Stimulated activated CD8-positive, alpha-beta memory T cell treated with anti-CD3 and anti-CD28 coated beads, Interleukin-7, amount 100 ng/mL, for 48 hours (primary cell): ENCODE measurements around the gene CUL1.

Experiments used
- DNase-seq, 2 donors: peaks; one replicate each; pipeline ENCODE4 v3.0.0-alpha.2; 2020; ENCODE audit warnings: low read depth in 1 of 2; ENCODE audit errors: extremely low read depth in 1 of 2

Gene CUL1

DNA sequence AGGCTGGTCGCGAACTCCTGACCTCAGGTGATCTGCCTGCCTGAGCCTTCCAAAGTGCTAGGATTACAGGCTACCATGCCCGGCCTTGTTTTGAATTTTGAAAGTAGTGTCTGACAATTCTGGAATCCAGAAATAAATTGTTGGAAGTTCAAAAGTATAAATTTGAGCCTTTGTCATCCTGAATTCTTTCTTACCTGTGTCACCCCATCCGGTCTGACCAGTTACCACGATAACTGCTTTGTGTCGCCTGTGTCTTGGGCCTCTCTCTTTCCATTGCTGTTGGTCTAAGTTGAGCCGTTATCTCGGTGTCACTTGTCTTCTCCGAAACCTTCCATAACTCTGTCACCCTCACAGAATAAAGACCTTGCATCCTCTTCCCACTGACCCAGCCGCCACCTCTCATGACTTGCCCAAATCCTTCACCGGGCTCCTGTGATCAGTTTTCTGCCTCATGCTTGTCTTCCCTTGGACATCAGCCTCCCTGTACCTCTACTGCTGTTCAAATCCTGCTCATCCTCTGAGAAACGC lies 18.6 kb downstream of the CUL1 start:
- DNase-seq = no peak

DNA sequence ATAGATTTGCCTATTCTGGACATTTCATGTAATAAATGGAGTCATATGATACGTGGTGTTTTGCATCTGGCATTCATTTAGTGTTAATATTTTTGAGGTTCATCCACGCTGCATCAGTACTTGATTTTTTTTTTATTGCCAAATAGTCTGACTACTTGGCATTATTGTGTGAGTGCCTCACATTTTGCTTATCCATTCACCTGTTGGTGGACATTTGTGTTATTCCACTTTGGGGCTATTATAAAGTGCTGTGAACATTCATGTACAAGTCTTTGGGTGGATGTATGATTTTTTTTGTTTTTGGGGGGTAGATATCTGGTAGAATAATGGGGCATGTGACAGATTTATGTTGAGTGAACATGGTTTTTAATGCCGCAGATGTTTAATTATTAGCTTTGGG lies 19.7 kb downstream of the CUL1 start:
- DNase-seq = no peak

DNA sequence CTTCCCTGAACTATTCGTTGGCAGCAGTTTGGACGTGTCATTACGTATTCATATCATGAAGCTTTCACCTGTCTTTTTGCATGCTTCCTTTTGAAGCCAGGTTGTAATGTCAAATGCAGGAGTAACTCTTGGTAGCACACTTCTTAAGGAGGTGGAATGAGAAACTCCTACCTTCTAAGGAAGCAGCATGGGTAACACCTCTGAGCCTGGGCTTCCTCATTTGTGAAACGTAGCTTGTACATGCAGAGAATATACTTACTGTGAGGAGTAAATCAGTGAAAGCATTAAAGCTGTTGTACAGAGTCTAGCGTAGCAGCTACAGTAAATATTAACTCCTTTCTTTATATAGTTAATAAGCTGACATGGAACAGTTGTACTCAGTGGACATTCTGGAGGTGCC lies 21.1 kb downstream of the CUL1 start:
- DNase-seq = no peak

DNA sequence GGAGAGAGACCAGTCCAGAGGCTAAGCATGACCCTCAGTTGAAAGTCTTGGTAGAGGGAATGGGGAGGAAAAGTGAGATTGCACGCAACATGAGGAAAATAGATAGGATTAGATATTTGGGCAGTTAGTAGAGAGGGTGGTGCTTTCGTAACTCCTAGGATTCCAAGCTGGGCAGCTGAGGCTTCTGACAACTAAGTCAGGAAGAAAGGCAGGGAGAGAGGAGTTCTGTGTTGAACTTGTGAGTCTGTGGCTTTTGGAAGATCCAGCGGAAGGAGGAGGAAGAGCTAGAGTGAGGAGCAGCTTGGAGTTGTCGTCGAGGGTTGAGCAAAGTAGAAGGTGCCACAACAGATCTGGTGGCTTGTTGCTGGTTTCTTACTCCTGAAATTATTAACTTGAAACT lies 21.8 kb downstream of the CUL1 start:
- DNase-seq = no peak

DNA sequence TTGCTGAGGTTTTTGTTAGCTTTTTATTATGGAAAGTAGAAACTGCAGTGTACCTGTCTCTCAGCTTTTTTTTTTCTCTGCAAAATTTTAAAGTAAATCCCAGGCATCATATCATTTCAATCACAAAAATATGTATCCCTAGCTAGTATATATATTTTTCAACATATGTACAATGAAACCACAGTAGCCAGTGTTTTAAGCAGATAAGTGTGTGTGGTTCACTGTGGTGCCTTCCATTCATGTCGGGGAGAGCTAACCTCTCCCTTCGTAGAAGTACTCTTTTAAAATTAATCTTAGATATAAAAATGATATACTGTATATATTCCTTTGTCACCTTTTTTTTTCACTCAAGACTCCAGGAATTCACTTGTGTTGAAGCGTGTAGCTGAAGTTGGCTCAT lies 22.7 kb downstream of the CUL1 start:
- no peak for DNase-seq

DNA sequence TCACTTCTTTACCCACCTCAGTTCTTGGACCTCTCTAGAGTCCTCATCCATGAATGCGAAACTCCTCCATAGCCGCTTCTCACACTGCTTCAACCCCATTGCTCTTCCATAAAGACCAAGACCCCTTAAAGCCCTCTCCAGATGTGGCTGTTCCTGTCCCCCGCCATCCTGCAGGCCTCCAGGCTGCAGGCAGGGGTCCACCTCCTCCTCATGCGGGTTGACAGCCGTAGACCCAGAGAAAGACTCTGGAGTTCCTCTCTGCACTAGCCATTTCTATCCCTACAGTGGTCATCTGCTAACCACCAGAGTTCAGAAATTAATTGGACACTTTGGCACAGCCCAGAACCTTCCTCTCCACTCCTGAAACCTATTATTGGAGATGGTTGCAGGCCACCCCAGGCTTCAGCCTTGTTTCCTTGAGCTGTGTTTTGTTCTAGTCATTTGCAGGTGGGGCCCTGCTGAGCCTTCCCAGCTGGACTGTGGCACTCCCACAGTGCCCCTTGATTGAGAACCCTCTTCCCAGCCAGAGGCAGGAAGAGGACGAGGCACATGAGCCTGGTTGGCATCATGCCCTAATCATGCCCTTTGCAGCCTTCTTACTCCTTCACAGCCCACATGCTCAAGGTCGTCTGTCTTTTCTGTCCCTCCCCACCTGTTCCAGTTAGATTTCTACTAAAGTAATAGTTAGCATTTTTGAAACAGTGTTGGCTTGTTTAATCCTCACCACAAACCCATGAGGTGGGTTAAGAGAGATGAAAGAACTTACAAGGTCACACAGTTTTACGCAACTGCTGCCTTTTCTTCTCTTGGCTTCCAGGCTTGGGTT lies 23.9 kb downstream of the CUL1 start:
- no peak for DNase-seq

DNA sequence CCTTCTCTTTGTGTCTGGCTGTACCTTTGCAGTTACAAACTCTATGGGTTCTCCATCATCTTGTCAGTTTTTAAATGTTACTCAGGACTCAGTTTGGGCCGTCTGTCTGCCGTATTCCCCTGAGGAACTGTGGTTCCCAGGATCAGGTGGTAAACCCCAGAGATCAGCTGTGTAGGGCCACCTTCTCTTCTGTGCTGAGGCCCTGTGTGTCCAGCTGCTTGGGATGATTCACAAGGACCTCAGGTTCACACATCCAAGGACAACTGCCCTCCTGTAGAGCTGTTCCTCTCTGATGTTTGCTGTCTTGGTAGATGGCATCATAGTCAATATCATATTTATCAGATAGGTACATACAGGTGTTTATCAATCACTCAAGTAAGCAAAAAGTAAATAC lies 24.5 kb downstream of the CUL1 start:
- DNase-seq = no peak

DNA sequence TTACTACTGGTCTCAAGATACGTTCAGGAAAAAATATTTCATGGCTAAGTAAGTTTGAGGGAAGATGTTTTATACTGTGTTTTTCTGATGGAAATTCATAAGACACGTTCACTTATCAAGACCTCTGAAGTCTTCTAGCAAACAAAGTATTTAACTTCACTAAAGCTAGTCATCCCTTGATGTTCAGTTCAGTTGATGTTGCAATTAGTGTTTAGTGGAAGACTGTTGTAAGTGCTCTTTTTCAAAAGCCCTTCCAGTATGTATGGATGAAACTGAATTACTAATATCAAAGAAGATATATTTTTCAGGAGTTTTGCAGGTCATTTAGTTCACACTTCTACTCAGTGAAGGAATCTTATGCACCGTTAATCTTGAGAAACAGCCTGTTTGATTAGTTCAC lies 25.1 kb downstream of the CUL1 start:
- no peak for DNase-seq

DNA sequence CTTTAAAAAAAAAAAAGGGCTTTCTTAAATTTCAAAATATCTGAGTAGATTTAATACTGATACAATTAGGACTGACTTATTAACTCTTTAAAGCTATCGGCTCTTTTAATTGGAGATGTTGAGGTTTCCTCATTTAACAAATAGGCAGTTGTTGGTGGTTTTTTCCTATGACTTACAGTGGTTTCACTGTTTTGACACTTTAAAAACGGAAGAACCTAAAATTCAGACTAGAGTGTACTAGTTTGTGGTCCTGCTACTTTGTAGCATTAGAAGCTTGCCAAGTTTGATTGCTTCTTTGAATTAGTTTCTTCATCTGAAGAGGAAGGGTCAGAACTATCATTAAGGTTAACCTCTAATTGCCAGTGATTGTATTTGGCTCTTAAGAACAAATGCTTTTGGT lies 27.7 kb downstream of the CUL1 start:
- no peak for DNase-seq

DNA sequence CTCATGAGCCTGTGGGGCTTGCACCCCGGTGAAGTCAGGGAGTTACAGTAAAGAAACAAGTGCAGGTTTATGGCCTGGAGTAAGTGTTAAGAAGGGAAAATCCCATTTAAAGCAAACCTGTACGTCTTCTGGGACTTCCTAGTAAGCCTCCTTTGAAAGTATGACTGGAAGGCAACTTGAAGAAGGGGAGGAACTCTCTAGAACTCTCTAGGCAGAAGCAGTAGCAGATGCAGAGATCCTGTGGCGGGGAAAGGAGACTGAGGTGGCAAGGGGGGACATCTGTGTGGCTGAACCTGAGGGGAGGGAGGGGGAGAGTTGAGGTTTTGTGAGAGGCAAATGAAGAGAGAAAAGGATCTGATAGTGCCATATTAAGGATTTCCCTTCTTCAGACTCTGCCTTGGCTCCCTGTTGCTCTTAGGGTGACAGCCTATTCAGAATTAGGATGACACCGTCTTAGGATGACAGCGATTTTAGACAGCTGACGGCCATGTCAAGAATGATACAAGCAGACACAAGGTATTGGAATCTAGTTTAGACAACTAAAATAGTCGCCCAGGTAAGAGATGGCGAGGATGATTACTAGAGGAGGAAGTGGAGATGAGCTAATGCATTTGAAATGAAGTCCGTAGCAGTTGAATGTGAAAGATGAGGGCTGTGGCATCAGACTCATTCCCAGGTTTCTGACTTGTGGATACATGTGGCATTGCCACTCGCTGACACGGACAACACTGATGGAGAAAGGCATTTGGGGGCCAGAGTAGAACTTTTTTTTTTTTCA lies 29.0 kb downstream of the CUL1 start:
- DNase-seq = no peak

DNA sequence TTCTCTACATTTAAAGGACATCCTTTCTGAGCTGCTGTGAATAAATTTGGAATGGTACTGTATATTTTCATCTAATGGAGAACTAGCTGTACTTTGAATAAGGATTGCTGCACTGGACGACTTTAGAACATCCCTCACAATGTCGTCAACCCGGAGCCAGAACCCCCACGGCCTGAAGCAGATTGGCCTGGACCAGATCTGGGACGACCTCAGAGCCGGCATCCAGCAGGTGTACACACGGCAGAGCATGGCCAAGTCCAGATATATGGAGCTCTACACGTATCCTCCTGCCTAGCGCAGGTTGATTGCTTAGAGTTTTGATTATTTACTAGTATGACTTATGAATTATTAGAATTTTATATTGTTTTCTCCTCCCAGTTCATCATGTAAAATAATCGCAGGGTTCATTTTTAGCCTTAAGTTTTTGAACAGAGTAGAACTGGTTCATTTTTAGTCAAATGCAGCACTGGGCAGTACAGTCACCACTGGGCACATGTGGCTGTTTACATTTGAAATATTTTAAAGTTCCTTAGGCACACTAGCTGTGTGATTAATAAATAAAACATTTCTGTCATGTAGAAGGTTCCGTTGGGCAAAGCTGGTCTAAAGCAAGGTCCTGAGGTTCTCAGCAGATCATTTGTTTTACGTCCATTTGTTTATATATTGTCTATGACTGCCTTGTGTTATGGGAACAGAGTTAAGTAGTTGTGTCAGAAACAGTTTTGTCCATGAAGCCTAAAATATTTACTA lies 31.5 kb downstream of the CUL1 start:
- no peak for DNase-seq

DNA sequence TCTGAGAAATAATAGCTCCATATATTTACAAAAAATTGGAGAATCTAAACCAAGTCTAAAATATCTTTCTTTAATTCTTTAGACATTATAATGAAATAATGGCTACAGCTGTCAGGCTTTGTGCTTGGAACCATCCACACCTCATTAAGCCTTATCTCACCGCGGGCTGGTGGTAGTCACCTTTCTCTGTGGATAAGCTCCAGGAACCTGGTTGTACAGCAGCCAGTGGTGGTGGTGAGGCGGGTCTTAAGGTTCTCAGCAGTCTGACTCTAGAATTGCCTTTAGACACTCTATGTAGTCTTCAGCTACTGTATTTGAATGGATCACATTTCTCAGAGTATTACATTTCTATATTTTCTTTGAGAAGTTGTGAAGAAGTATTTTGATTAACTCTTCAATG lies 34.2 kb downstream of the CUL1 start:
- no peak for DNase-seq

DNA sequence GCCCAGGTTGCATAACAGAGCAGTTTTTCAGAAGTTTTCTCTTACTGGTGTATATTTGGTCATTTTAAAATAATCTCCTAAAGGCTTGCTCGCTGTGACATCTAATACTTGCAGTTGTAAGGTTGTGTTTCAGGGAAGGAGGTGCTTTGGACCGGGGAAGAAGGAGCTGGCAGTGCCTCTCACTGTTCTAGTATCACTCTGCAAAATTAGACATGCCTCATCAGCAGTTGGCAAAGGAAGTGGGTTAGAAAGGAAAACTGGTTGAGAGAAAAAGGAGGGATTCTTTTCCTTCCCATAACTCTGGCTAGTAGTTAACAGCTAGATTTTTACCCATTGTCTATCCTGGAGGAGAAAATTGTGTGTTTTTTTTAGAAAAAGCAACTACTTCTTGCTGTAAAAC lies 34.8 kb downstream of the CUL1 start:
- no peak for DNase-seq

DNA sequence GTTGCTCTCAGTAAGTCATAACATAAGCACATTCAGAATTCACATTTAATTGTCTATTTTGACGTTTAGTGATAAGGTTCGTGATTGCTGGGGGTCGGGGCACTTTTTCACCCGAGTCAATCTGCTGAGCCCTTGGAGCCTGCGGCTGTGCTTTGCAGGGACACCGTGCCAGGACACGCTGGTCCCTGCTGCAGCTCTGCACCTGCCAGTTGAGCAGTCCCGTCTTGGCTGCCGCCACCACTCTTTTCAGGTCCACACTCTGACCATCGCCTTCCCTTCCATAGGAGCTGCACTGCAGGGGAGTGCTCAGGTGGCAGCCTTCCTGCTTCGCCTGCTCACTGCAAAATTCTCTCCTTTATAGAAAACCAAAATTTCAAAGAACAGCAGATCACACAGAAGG lies 36.4 kb downstream of the CUL1 start:
- no peak for DNase-seq

DNA sequence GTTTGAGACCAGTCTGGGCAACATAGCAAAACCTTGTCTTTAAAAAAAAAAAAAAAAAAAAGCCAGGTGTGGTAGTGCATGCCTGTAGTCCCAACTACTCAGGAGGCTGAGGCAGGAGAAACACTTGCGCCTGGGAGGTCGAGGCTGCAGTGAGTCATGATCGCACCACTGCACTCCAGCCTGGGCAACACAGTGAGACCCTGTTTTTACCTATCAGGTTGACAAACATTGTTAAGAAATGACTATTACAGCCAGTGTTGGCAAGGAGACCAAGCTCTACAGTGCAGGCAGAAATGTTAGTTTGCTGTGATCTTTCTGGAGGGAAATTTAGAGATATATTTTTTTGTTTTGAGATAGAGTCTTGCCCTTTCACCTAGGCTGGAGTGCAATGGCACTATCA lies 37.3 kb downstream of the CUL1 start:
- DNase-seq = no peak

DNA sequence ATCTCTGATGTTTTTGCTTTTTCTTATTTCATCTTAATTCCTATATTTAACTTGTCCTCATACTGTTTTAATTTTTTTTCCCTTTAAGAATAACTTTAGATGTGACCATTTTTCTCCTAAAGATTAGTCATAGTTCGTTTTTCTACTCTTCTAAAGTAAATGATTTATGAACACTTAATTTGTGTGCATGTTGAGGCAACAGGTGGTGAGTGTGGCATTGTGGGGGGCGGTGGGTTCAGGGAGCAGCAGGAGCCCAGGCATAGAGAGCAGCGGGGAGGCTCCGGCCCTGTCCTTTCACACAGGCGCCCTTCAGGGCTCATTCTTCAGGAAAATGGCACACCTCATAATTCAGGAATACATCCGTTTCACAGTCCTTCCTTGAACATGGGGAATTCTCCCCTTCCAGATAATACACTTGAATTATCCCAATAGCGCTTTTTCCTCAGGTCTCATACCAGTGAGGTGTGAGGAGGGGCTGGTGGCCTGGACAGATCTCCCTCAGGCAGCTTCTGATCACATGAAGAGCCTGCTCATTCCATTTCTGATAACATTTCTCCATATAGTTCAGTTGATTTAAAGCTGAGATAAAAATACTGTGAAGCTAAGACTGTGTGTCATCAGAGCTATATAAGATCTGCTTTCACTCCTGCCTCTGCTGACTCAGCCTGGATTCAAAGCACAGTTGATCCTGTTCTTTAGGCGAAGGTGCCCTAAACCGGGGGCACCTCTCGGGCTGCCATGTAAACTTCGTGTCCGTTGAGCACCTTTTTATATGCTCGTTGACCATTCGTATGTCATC lies 40.2 kb downstream of the CUL1 start:
- no peak for DNase-seq

DNA sequence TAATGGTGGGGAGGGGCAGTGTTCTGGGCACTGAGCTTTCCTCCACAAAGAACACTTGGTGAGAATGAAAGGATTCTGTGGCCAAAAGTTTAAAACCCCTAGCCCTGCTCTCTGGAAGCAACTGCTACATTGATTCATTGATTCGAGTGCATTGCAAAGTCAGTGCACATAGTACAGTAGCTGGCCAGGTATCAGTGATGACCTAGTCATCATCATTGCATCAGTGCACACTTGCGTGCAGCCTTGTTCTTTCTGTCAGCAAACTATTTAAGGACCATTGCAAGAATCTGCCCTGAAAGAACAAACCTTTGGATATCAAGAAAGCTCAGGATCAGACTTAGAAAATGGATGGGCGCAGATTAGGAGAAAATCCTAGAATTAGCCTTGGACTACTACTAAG lies 47.4 kb downstream of the CUL1 start:
- no peak for DNase-seq

DNA sequence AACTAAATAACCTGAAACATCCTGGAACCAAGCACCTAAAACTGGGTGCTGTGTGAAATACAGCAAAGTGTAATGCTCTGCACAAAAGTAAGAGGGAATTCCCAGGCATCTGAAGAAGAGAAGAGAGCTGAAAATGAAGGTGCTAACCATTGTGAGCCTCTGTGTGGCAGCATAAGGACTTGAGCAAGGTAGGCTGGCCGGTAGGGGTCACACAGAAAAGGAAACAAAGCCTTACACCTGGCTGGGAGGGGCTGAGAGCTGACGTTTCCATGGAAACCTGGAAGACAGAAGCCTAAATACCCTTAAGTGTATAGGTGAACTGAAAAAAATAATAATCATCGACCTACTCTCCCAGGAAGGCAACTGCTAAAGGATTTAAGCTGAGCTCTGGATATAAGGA lies 48.6 kb downstream of the CUL1 start:
- DNase-seq = no peak

DNA sequence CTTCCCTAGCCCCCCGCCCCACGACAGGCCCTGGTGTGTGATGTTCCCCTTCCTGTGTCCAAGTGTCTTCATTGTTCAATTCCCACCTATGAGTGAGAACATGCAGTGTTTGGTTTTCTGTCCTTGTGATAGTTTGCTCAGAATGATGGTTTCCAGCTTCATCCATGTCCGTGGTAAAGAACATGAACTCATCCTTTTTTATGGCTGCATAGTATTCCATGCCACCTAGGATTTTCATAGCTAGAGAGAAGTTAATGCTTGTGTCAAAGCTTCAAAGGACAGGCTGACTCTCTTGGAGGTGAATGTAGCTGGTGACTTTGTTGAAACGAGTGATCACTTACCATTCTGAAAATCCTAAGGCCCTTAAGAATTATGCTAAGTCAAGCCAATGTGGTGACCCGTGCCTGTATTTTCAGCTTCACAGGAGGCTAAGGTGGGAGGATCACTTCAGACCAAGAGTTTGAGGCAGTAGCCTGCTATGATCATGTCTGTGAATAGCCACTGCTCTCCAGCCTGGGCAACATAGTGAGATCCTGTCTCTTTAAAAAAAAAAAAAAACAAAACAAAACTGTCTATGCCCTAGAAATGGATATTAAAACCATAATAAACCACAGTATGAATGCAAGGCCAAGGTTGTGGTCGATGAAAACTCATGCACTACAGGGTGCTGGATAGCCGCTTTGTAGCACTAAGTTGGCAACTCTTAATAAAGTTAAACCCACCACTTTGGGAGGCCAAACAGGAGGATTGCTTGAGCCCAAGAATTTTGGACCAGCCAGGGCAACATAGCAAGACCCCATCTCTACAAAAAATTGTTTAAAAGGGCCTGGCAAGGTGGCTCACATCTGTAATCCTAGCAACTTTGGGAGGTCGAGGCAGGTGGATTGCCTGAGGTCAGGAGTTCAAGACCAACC lies 52.0 kb downstream of the CUL1 start:
- DNase-seq = no peak

DNA sequence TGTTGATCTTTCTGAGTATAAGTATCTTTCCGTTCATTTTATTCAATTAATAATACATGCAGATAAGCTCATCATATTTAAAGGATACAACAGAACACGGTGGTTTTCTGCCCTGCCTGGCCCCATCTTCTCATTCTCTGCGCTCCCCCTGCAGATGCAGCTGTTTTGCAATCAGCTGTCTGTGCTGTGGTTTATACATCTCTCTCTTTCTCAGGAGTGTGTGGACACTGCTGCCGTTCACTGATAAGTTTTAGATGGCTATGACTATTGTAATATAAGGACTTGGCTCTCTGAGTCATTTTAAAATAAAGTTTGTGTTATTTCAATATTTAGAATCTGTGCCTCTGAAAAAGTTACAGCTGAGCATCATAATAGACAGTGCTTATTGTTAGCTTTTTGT lies 54.5 kb downstream of the CUL1 start:
- no peak for DNase-seq
